Liver (tissue), 3 donors: ENCODE measurements around the gene SEPTIN7.

Experiments
- RAD21 ChIP-seq, 2 donors: IDR thresholded peaks; 2 replicates each; pipeline ENCODE4 v1.6.1; 2016; ENCODE audit warnings: antibody characterized with exemption in 2 of 2, mild to moderate bottlenecking in 2 of 2
- RXRA ChIP-seq, 2 donors: IDR thresholded peaks; 2 replicates each; pipeline ENCODE4 v1.6.1; 2017 to 2018; ENCODE audit warnings: antibody characterized with exemption in 2 of 2, mild to moderate bottlenecking in 1 of 2
- SP1 ChIP-seq: IDR thresholded peaks from 2 replicates; pipeline ENCODE4 v1.6.1; 2018; ENCODE audit warnings: antibody characterized with exemption, mild to moderate bottlenecking
- TAF1 ChIP-seq: conservative IDR thresholded peaks from 2 replicates; pipeline ENCODE4 v1.6.1; 2016; ENCODE audit warnings: antibody characterized with exemption, mild to moderate bottlenecking
- YY1 ChIP-seq: IDR thresholded peaks from 2 replicates; pipeline ENCODE4 v1.6.1; 2016; ENCODE audit warnings: antibody characterized with exemption, mild to moderate bottlenecking
- TF ChIP-seq, protein P1 (sequence below): fragments of 150-350 bp; IDR thresholded peaks from 2 replicates; pipeline ENCODE4 v1.5.1; 2017; ENCODE audit warnings: improper control_type of control experiment, low read depth, low read length; ENCODE audit not compliant: missing input control
- TF ChIP-seq, protein P2 (sequence below): IDR thresholded peaks from 2 replicates; pipeline ENCODE4 v1.6.1; 2016; ENCODE audit warnings: antibody characterized with exemption, mild to moderate bottlenecking
- TF ChIP-seq, protein P3 (sequence below): IDR thresholded peaks from 2 replicates; pipeline ENCODE4 v1.6.1; 2016; ENCODE audit warnings: antibody characterized with exemption
- donor health status: healthy.
- donor health status: healthy.

DNA sequence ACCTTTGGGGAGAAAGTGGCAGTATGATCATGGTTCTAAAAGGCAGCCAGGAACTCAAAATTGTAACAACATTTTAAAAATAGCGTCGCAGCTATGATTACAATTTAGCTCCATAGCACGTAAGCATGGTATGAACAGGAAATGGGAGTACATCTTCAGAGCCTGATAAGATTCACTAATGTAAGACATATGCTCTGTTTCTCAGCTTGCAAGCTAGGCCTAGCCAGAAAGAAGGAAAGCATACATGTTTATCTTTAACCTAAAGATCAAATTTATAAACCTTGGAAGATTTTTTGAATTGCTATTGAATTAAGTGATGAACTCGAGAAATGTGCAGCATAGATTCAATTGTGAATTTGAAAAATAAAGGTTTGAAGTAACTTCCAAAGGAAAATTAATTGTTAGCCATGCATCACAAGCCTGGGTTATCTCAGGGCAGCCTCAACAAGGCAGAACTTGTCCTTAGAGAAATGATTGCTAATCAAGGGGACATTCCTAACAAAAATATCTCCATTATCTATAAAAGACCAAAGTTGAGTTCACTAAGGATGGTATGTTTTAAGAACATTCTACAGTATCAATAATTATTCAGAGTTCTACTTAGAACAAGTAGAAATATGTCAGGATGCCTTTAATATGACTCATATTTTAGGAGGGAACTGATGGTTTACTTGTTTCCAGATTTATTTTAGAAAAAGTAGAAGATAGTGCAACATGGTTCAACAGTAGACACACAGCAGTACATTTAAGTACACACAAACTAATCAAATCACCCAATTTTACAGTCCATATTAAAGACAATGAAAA lies 38.8 kb upstream of the SEPTIN7 start:
- TF ChIP-seq, protein P1, sequence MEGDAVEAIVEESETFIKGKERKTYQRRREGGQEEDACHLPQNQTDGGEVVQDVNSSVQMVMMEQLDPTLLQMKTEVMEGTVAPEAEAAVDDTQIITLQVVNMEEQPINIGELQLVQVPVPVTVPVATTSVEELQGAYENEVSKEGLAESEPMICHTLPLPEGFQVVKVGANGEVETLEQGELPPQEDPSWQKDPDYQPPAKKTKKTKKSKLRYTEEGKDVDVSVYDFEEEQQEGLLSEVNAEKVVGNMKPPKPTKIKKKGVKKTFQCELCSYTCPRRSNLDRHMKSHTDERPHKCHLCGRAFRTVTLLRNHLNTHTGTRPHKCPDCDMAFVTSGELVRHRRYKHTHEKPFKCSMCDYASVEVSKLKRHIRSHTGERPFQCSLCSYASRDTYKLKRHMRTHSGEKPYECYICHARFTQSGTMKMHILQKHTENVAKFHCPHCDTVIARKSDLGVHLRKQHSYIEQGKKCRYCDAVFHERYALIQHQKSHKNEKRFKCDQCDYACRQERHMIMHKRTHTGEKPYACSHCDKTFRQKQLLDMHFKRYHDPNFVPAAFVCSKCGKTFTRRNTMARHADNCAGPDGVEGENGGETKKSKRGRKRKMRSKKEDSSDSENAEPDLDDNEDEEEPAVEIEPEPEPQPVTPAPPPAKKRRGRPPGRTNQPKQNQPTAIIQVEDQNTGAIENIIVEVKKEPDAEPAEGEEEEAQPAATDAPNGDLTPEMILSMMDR: no peak
- TF ChIP-seq TAF1: no peak
- TF ChIP-seq, protein P2, sequence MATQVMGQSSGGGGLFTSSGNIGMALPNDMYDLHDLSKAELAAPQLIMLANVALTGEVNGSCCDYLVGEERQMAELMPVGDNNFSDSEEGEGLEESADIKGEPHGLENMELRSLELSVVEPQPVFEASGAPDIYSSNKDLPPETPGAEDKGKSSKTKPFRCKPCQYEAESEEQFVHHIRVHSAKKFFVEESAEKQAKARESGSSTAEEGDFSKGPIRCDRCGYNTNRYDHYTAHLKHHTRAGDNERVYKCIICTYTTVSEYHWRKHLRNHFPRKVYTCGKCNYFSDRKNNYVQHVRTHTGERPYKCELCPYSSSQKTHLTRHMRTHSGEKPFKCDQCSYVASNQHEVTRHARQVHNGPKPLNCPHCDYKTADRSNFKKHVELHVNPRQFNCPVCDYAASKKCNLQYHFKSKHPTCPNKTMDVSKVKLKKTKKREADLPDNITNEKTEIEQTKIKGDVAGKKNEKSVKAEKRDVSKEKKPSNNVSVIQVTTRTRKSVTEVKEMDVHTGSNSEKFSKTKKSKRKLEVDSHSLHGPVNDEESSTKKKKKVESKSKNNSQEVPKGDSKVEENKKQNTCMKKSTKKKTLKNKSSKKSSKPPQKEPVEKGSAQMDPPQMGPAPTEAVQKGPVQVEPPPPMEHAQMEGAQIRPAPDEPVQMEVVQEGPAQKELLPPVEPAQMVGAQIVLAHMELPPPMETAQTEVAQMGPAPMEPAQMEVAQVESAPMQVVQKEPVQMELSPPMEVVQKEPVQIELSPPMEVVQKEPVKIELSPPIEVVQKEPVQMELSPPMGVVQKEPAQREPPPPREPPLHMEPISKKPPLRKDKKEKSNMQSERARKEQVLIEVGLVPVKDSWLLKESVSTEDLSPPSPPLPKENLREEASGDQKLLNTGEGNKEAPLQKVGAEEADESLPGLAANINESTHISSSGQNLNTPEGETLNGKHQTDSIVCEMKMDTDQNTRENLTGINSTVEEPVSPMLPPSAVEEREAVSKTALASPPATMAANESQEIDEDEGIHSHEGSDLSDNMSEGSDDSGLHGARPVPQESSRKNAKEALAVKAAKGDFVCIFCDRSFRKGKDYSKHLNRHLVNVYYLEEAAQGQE: no peak
- TF ChIP-seq YY1: no peak
- no peak for TF ChIP-seq RAD21 (IDR thresholded peaks at IDR 0.05)
- TF ChIP-seq, protein P3, sequence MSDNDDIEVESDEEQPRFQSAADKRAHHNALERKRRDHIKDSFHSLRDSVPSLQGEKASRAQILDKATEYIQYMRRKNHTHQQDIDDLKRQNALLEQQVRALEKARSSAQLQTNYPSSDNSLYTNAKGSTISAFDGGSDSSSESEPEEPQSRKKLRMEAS: no peak
- no peak for TF ChIP-seq SP1
- no peak for TF ChIP-seq RXRA (IDR thresholded peaks at IDR 0.05)
